Measurements from ENCODE around the gene DCAF6.
"Not testable (repeated sequence)": the region's sequence is repeated elsewhere in the genome, so short reads cannot be mapped to it uniquely, and the experiment has no call there.

DCAF6 gene

DNA sequence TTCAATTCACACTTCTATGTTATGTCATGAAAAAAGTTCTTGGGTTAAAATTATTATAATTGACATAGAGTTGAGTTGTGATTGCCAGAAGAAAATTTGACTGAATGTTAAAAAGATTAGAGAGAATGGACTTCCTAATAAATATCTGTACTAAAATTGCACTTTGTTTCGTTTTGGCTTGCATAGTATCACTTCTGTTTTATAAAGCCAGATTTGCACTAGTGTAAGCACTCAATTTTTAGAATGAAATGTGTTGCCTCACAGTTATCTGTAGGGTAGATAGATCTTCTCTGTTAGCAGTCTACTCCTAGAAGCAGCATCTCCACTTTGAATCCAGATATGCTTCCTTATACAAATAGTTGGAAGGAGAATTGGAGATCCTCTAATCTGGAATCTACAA lies 95.5 kb downstream of the DCAF6 start:
- no peak for DNase-seq

DNA sequence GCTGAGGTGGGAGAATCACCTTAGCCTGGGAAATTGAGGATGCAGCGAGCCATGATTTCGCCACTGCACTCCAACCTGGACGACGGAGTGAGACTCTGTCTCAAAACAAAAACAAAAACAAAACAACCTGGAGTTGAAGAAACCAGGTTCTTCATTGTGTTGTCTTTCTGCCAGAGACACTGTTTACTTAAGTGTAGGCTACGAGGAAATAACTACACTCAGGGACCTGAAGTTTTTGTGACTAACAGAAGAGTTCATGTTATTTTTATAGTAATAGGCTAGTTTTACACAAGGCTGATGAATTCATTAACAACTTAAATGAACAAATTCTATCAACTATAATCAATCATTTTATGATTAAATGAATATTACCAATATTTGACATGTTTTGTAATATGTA lies 98.9 kb downstream of the DCAF6 start:
- DNase-seq: no peak

DNA sequence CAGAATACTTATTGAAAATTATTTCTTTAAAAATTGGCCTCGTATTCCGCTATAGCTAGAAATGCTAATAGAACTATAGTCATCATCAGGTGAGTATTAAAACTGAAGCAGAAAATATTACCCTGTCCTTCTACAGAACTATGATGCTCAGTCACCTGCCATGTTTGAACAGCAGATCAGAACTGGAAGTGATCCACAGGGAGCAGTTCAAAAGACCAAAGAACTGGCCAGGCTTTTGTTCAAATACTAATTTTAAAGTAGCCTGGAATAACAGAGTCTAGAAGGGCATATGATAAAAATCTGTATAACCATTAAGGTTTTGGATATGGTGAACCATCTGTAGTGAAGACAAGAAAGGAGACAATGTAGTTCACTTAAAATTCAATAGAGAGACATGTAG lies 105.9 kb downstream of the DCAF6 start:
- DNase-seq: no peak

DNA sequence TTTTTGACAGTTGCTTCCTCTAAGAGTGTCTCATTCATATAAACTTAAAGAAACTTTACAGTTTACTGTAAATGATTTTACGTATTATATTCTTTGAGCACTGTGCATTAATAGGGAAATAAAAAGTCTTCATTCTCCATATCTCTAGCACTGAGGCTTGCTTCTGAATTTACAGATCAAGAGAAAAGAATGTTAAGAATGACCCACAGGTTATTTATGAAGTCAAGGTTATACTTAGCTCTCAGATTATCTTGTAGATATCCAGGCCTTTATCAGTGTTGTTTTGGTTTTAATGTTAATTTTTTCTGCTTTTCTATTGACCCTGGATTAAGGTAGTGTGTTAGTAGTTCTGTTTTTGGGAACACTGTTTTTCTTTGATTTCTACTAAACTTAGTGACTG lies 108.8 kb downstream of the DCAF6 start:
- DNase-seq: no peak

- DNase-seq: peak; percentile 58
Observed at GRCh38 chr1:168050307-168050706, 113.8 kb downstream of the DCAF6 start.

DNA sequence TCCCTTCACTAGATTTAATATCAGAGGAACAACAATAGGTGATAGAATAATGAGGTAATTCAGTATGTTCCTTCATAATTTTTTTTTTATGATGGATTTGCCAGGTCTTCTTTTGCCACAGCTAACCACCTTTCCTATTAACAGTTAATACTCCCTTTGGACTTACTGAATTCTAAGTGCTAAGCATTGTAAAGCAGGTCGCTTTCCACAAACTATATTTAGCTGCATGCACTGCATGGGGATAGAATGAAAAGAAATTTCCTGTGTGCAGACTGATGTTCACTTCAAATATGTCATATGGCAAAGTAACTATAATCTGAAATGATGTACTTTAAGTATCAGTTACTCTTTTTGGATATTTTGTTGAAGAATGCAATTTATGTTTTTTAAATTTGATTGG lies 114.4 kb downstream of the DCAF6 start:
- DNase-seq: no peak

GRCh38 chr1:168053681-168054080 lies 117.2 kb downstream of the DCAF6 start:
- no peak for DNase-seq

DNA sequence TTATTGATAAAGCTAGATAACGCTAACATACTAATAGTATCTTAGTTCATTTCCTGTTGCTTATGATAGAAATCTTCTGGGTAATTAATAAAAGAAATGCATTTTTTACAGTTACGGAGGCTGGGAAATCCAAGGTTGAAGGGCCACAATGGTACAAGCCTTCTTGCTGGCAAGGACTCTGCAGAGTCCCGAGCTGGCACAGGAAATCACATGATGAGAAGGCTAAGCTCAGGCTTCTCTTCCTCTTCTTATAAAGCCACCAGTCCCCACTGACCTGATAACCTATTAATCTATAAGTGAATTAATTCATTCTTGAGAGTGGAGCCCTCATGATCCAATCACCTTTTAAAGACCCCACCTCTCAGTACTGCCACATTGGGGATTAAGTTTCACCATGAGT lies 117.6 kb downstream of the DCAF6 start:
- no peak for DNase-seq

- DNase-seq: not testable (repeated sequence)
Observed at GRCh38 chr1:168056152-168056551, 119.7 kb downstream of the DCAF6 start.

DNA sequence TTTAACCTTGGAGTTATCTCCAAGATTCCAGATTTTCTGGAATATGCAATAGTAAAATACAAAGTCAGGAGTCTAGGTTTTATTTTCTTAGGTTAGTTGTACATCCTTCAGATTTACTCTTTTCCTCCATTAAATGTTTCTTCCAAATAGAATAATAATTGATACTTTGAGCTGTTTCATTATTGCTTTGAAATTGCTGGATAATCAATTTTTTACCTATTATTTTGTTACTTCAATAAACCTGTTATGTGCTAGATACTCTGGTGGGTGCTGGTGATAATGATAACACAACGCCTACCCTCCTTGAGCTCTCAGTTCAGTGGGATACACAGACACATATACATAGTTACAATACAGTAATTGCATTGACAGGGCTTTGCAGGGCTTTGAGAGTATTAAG lies 120.9 kb downstream of the DCAF6 start:
- no peak for DNase-seq

DNA sequence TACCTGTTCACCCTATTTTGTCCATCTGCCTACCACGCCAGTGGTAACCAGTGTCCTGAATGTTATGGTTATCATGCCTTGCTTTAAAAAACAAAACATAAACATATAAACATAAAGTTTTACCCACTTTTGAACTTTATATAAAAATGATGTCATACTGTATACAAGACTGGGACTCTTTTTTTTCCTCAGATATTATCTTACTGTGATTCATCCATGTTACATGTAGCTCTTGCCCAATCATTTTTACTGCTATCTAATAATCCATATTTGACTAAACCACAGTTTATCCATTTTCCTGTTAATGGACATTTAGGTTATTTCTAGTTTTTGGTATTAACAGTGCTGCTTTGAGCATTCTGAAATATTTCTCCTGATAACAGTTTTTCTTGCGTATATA lies 121.4 kb downstream of the DCAF6 start:
- DNase-seq: no peak

DNA sequence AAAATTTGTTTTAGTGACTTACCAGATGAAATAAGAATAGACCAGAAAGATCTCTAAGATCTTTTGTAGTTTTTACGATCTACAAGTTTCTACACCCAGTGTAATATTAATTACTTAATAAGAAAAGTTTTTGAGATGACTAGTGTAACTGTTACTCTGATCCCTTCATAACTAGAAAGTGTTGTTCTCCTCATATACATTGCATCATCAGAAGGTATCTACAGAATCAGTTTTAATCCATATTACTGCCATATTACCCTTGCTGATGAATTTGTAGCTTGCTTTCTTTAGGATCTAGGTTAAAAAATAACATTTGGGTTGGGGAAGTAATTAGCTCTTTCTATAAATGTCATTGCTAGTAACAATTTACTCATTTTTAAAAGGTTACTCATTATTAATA lies 127.7 kb downstream of the DCAF6 start:
- DNase-seq: no peak

DNA sequence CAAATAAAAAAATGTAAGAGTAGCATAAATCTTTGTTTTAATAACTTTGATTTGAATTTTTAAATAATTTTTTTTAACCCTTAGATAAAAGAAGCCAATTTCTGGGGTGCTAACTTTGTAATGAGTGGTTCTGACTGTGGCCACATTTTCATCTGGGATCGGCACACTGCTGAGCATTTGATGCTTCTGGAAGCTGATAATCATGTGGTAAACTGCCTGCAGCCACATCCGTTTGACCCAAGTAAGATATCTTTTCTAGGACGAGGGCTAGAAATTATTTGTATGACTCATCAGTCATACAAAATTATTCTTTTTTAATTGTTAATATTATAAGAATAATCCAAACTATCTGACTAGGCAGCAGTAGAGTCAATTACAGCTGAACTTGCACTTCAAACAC lies 129.0 kb downstream of the DCAF6 start:
- no peak for DNase-seq

GRCh38 chr1:168069384-168069783 lies 132.9 kb downstream of the DCAF6 start:
- DNase-seq: no peak

DNA sequence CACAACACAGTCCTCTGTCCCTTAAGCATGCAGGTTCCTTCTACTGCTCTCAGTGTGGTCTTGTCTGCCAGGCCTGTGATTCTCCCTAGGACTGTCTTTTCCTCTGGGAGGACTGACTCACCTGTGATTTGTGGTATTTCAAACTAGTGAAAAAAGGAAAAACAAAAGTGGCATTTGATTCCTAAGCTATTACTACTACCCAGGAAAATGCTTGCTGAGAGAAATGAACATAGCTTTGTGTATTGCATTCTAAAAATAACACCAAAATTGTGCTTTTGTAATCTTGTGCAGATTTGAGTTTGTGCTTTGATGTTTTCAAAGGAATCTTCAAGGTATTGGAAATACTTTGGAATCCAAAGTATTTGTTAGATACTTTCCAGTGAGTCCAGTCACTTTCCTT lies 143.3 kb downstream of the DCAF6 start:
- DNase-seq: no peak

GRCh38 chr1:168081373-168082007 lies 145.0 kb downstream of the DCAF6 start:
- DNase-seq: no peak

GRCh38 chr1:168082008-168082876 lies 145.8 kb downstream of the DCAF6 start:
- DNase-seq: peak; percentile 60

GRCh38 chr1:168083456-168084325 lies 147.2 kb downstream of the DCAF6 start:
- DNase-seq: no peak

DNA sequence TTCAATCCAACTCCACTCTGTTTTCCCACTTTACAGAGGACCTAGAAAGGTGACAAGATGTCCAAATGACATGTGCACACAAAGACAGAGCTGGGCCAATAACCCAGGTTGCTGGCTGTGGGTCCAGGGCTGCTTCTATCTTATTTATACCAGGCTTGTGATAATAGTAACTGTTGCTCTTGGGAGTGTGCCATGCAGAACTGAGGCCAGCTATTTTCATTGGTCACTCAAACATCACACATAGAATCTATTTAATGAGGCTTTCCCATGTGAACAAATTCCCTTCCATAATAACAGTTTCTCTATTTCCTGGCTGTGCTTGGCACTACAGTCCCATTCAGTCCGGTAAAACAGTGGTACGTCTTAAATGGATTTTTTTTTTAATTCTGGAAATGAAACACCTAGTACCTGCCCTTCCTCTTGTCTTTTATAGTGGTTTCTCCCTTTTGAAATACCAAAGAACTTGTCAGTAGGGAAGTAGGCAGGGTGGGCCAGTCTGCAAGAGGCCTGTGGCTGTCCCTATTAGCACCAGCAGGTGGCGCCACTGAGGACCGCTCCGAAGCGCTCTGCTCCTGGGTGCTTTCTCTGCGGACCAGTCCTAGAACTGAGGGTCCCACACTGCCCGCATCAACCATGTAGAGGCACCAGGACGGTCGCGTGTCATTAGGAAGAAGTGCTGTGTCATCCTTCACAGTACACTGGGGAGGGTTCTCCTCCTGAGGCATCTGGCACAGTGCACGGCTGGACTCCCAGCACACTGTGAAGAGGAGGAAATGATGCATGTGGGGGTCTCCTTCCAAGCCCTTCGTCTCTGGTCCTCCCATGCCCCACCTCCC lies 148.1 kb downstream of the DCAF6 start:
- peak; percentile 10 for DNase-seq

DNA sequence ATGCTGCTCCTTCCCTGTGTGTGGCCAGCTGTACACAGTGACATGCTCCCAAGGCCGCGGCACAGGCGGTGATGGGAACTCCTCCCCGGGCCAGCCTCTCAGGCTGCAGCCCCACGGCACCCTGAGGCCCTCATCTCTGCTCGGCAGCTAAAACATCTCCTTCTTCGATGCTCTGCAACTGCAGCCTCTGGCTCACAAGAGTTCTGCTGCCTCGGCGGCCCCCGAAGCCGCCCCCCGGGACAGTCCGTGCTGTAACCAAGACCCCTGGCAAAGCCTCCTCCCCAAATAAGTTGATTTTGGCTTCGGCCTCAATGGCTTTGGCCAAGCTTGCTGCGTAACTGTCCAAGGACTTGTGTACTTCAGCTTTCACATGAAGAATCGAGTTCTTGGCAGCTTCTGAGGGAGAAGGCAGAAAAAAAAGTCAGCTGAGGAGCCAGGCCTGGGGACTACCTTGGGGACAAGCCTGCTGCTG lies 149.0 kb downstream of the DCAF6 start:
- DNase-seq: no peak

- DNase-seq: no peak
Observed at GRCh38 chr1:168086438-168086837, 150.0 kb downstream of the DCAF6 start.

GRCh38 chr1:168087696-168088095 lies 151.2 kb downstream of the DCAF6 start:
- no peak for DNase-seq

Measured in DMS79 treated with DMSO at 0.1 percent for 48 hours (cell line).